HCT116 (cell line): ENCODE data around the gene ANO9. TPM values are rescaled to one million over a fixed set of nuclear protein-coding genes. Genes with fewer than 3 reads are reported as not detected.

Experiments
- ATAC-seq: fragments of 200-7000 bp; cut with Tn5 transposase; 2 replicates; pipeline ENCODE4 v1.9.1; 2020; ENCODE audit warnings: mild to moderate bottlenecking, moderate library complexity
- BruUV-seq: library from RNA; stranded (reverse); fragments of 400-500 nt; replicated peaks from 2 replicates; lab custom pipeline; 2021; lab: Mats Ljungman, UMichigan
- CTCF ChIA-PET: fragments of 300-600 bp; sonication (Branson Sonifier 250); formaldehyde crosslinking; loops from one replicate; lab custom pipeline; 2021; ENCODE audit warnings: antibody characterized with exemption; lab: Charles Lee
- POLR2A ChIA-PET: fragments of 300-600, 350-600 bp; sonication (Branson Sonifier 250); formaldehyde crosslinking; loops from one replicate; lab custom pipeline; 2021; ENCODE audit warnings: antibody characterized with exemption; lab: Charles Lee
- RAD21 ChIA-PET, 2 experiments: fragments of 300-600 bp; sonication (Branson Sonifier 250); formaldehyde crosslinking; loops; one replicate each; lab custom pipeline; 2023; ENCODE audit warnings: low total read pairs in 2 of 2; ENCODE audit not compliant: uncharacterized antibody in 2 of 2, unreplicated experiment in 2 of 2, low non-redundant PET in 1 of 2; lab: Charles Lee
- DNase-seq: peaks from one replicate; pipeline ENCODE4 v3.0.0-alpha.2; 2010; ENCODE audit warnings: low read depth, low spot score
- H2AFZ ChIP-seq: fragments of 200-600 bp; shearing (Covaris generic), sonication (generic); 2 replicates; pipeline ENCODE4 v1.6.1; 2017; ENCODE audit warnings: low read depth, mixed run types, mixed read lengths, antibody characterized with exemption, low read length; ENCODE audit not compliant: poor library complexity, severe bottlenecking
- H3K27ac ChIP-seq: 2 replicates; pipeline ENCODE4 v1.5.1; 2012; ENCODE audit warnings: low read depth, low read length
- H3K27me3 ChIP-seq: fragments of 200-600 bp; sonication (generic); 2 replicates; pipeline ENCODE4 v1.6.1; 2016; ENCODE audit warnings: mixed run types, low read length, mixed read lengths; ENCODE audit not compliant: insufficient read depth
- H3K36me3 ChIP-seq, 2 experiments: fragments of 200-500 bp in 1 of 2; fragments of 200-600 bp in 1 of 2; sonication (Bioruptor generic) in 1 of 2; sonication (generic) in 1 of 2; 2 replicates each; pipeline versions ENCODE4 v1.5.1 to v1.6.1; 2014 to 2016; ENCODE audit warnings: low read length in 2 of 2, inconsistent platforms in 1 of 2, mixed read lengths in 1 of 2, mixed run types in 1 of 2; ENCODE audit not compliant: insufficient read depth in 2 of 2, control insufficient read depth in 1 of 2
- H3K4me1 ChIP-seq, 2 experiments: fragments of 200-600 bp in 1 of 2; sonication (generic) in 1 of 2; 2 replicates each; pipeline versions ENCODE4 v1.5.1 to v1.6.1; 2012 to 2017; ENCODE audit warnings: low read length in 2 of 2, inconsistent platforms in 1 of 2, mild to moderate bottlenecking in 1 of 2, mixed read lengths in 1 of 2, mixed run types in 1 of 2, moderate library complexity in 1 of 2; ENCODE audit not compliant: insufficient read depth in 2 of 2, control insufficient read depth in 1 of 2
- H3K4me2 ChIP-seq: fragments of 200-600 bp; sonication (generic); 2 replicates; pipeline ENCODE4 v1.6.1; 2017; ENCODE audit warnings: mixed run types, low read length, mixed read lengths
- H3K4me3 ChIP-seq, 2 experiments: fragments of 200-600 bp in 1 of 2; sonication (generic) in 1 of 2; replicated peaks in 1 of 2; 2 replicates each; pipeline ENCODE4 v1.5.1; 2011 to 2016; ENCODE audit warnings: low read length in 2 of 2, control low read depth in 1 of 2, low read depth in 1 of 2, mild to moderate bottlenecking in 1 of 2, mixed read lengths in 1 of 2, mixed run types in 1 of 2
- H3K79me2 ChIP-seq: fragments of 200-600 bp; sonication (generic); 2 replicates; pipeline ENCODE4 v1.6.1; 2017; ENCODE audit warnings: mild to moderate bottlenecking, mixed run types, low read length, moderate library complexity, mixed read lengths; ENCODE audit not compliant: insufficient read depth
- H3K9ac ChIP-seq: fragments of 200-600 bp; sonication (generic); 2 replicates; pipeline ENCODE4 v1.6.1; 2016; ENCODE audit warnings: low read length, mixed read lengths
- H3K9me2 ChIP-seq: fragments of 200-600 bp; sonication (generic), shearing (Covaris generic); 2 replicates; pipeline ENCODE4 v1.6.1; 2017; ENCODE audit warnings: mixed run types, mild to moderate bottlenecking, moderate library complexity; ENCODE audit not compliant: insufficient read depth
- H3K9me3 ChIP-seq, 2 experiments: fragments of 200-500 bp in 1 of 2; fragments of 200-600 bp in 1 of 2; sonication (Bioruptor generic) in 1 of 2; sonication (generic) in 1 of 2; 2 replicates each; pipeline ENCODE4 v1.6.1; 2014 to 2017; ENCODE audit warnings: low read length in 2 of 2, mixed read lengths in 2 of 2, inconsistent platforms in 1 of 2, low read depth in 1 of 2, mild to moderate bottlenecking in 1 of 2, mixed run types in 1 of 2, moderate library complexity in 1 of 2; ENCODE audit not compliant: control insufficient read depth in 1 of 2, insufficient read depth in 1 of 2
- H4K20me1 ChIP-seq: fragments of 200-600 bp; sonication (generic), shearing (Covaris generic); 2 replicates; pipeline ENCODE4 v1.6.1; 2017; ENCODE audit warnings: mixed run types, mild to moderate bottlenecking, moderate library complexity; ENCODE audit not compliant: insufficient read depth
- CEBPB ChIP-seq: IDR thresholded peaks from 2 replicates; pipeline ENCODE4 v1.6.1; 2012; ENCODE audit warnings: low read depth
- EZH2 ChIP-seq: fragments of 200-600 bp; sonication (generic); IDR thresholded peaks from 2 replicates; pipeline ENCODE4 v1.6.1; 2017; ENCODE audit warnings: antibody characterized with exemption, mixed run types
- EZH2phosphoT487 ChIP-seq: fragments of 200-600 bp; IDR thresholded peaks from 2 replicates; pipeline ENCODE4 v1.6.1; 2018; ENCODE audit warnings: antibody characterized with exemption, borderline replicate concordance
- POLR2AphosphoS5 ChIP-seq: IDR thresholded peaks from 2 replicates; pipeline ENCODE4 v1.6.1; 2011; ENCODE audit warnings: mild to moderate bottlenecking, low read depth, low read length, moderate library complexity
- SP1 ChIP-seq: IDR thresholded peaks from 2 replicates; pipeline ENCODE4 v1.6.1; 2012; ENCODE audit warnings: low read depth
- SRF ChIP-seq: IDR thresholded peaks from 2 replicates; pipeline ENCODE4 v1.6.1; 2012; ENCODE audit warnings: low read depth
- YY1 ChIP-seq: IDR thresholded peaks from 2 replicates; pipeline ENCODE4 v1.6.1; 2011; ENCODE audit warnings: low read length, low read depth, moderate library complexity, mild to moderate bottlenecking; ENCODE audit not compliant: insufficient replicate concordance; ENCODE audit errors: extremely low read depth
- ZFX ChIP-seq: fragments of 450-650 bp; IDR thresholded peaks from 2 replicates; pipeline ENCODE4 v1.6.1; 2017
- intact Hi-C: fragments of 100-400 bp; cut with micrococcal nuclease; formaldehyde crosslinking; loops from 2 replicates; pipeline ENCODE4 v1.10.0; 2022
- total RNA-seq: library from RNA; stranded (reverse); gene quantifications from one replicate; pipeline ENCODE4 v1.2.1, GENCODE V29; 2021; ENCODE audit not compliant: unreplicated experiment
- TF ChIP-seq, protein P1 (sequence below), 3 experiments: fragments of 200-600 bp in 1 of 3; sonication (generic) in 1 of 3; IDR thresholded peaks in 2 of 3; conservative IDR thresholded peaks in 1 of 3; 2 replicates each; pipeline ENCODE4 v1.5.1; 2012 to 2017; ENCODE audit warnings: low read depth in 2 of 3, low read length in 2 of 3, antibody characterized with exemption in 1 of 3, borderline replicate concordance in 1 of 3, control low read depth in 1 of 3, mild to moderate bottlenecking in 1 of 3, mixed read lengths in 1 of 3, mixed run types in 1 of 3, moderate library complexity in 1 of 3; ENCODE audit not compliant: insufficient read depth in 1 of 3

ANO9 gene
- total RNA-seq, 1 experiment from 2014 or later, result 70.3 TPM

DNA sequence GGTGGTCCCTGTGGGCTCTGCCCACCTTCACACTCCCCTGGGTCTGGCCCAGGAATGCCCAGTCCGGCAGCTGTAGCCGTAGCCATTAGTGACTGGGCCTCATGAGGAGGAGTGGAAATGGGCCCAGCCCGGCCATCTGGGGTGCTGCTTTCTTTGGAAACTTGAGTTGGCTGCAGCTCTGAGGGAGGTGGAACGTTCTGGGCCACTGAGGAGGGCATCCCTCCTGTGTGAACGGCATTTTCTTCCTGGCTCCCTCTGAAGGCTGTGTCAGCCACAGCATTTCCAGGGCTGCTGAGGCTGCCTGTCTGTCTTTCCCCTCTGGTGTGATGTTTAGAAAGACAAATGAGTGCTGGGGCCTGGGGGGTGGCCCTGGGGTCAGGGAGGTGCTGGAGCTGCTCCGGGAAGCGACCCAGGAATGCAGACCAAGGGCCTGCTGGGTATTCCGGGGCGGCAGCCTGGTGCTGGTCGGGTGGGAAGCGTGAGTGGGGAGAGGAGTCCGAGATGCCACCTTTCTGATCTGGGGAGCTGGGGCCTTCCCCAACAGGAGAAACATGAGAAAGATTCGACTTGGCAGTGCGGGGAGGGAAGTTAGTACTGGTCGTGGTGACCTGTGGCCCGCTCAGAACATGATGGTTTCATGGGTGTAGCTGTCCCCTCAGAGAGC lies 35.4 kb upstream of the ANO9 start:
- ChIA-PET RAD21 (no interaction called here), POLR2A (no interaction called here)

DNA sequence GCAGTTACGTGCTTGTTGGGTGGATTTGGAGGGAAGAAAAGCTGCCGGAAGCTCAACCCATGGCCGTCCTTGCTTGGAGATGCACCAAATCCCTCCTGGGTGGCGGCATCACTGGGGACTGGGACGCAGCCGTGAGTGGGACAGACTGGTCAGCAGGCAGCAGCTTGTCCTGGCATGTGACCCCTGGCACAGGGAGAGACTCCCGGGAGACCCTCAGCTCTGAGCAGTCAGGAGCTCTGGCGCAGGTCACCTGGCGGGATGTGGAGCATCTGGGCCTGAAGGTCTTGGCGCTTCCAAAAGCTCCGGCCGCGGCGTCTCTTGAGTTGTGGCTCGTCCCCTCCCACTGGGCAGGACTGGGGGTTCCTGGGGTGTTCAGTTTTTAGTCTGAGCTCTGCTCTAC lies 34.6 kb upstream of the ANO9 start:
- Histone ChIP-seq H3K36me3 (peaks cover 0 to 3% of the 10 kb centered on the region in 2 experiments; a peak in 1 of 4 replicates), H3K4me2 (no peak overlapping the region), H3K9me3 (no peaks in the 10 kb centered on the region), H3K4me3 (no peak overlapping the region), H3K4me1 (no peaks in the 10 kb centered on the region), H3K27ac (no peak overlapping the region), H3K27me3 (no peaks in the 10 kb centered on the region), H3K9ac (no peak overlapping the region), H2AFZ (no peak overlapping the region), H4K20me1 (no peaks in the 10 kb centered on the region; the same call in 1 of the 2 replicates), H3K79me2 (peaks cover 45% of the 10 kb centered on the region; the same call in 1 of the 2 replicates), H3K9me2 (no peaks in the 10 kb centered on the region)
- CTCF ChIA-PET, result no interaction called here
- intact Hi-C loops, result no loop called here
- RAD21 ChIA-PET, result no interaction called here
- TF ChIP-seq ZFX, result no peak
- TF ChIP-seq EZH2phosphoT487, result no peak
- no peak for TF ChIP-seq EZH2
- no peak for TF ChIP-seq POLR2AphosphoS5
- no peak for TF ChIP-seq YY1
- ATAC-seq (no peak), DNase-seq (no peak)
- POLR2A ChIA-PET, result no interaction called here
- BruUV-seq, result no TSS peak

More for the DNA sequence above, 35.4 kb upstream of the ANO9 start:
- H3K36me3 ChIP-seq, result peaks cover 0 to 3% of the 10 kb centered on the region in 2 experiments; a peak in 1 of 4 replicates
- H3K4me3 ChIP-seq, result no peak overlapping the region
- no peaks in the 10 kb centered on the region for H3K4me1 ChIP-seq
- CTCF ChIA-PET, result no interaction called here
- BruUV-seq, result no TSS peak
- ATAC-seq (no peak), DNase-seq (no peak)
- H3K9me3 ChIP-seq, result no peaks in the 10 kb centered on the region
- intact Hi-C loops, result no loop called here
- H3K79me2 ChIP-seq, result peaks cover 49% of the 10 kb centered on the region; the same call in 1 of the 2 replicates
- no peak overlapping the region for H3K27ac ChIP-seq
- H2AFZ ChIP-seq, result no peak overlapping the region
- H3K9me2 ChIP-seq, result no peaks in the 10 kb centered on the region
- no peaks in the 10 kb centered on the region; the same call in 1 of the 2 replicates for H4K20me1 ChIP-seq
- no peak for TF ChIP-seq EZH2
- TF ChIP-seq SP1, result no peak
- TF ChIP-seq, protein P1, sequence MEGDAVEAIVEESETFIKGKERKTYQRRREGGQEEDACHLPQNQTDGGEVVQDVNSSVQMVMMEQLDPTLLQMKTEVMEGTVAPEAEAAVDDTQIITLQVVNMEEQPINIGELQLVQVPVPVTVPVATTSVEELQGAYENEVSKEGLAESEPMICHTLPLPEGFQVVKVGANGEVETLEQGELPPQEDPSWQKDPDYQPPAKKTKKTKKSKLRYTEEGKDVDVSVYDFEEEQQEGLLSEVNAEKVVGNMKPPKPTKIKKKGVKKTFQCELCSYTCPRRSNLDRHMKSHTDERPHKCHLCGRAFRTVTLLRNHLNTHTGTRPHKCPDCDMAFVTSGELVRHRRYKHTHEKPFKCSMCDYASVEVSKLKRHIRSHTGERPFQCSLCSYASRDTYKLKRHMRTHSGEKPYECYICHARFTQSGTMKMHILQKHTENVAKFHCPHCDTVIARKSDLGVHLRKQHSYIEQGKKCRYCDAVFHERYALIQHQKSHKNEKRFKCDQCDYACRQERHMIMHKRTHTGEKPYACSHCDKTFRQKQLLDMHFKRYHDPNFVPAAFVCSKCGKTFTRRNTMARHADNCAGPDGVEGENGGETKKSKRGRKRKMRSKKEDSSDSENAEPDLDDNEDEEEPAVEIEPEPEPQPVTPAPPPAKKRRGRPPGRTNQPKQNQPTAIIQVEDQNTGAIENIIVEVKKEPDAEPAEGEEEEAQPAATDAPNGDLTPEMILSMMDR (IDR thresholded peaks at IDR 0.05 in 2 of 3, conservative IDR thresholded peaks at IDR 0.05 in 1 of 3; ENCODE audit: borderline replicate concordance in 1 of 3, insufficient read depth in 1 of 3, low read depth in 2 of 3, low read length in 2 of 3), result no peak
- no peak for TF ChIP-seq CEBPB
- no peak for TF ChIP-seq SRF
- H3K4me2 ChIP-seq, result no peak overlapping the region
- H3K27me3 ChIP-seq, result no peaks in the 10 kb centered on the region
- H3K9ac ChIP-seq, result no peak overlapping the region
